Ureter (tissue), 1 donor: ENCODE data around the gene FOXO3. TPM values are rescaled to one million over a fixed set of nuclear protein-coding genes. Genes with fewer than 3 reads are reported as not detected.
"Not testable (repeated sequence)": the region's sequence is repeated elsewhere in the genome, so short reads cannot be mapped to it uniquely, and the experiment has no call there.

Experiments used
- DNase-seq: peaks from one replicate; pipeline ENCODE4 v3.0.0-alpha.2; 2020; ENCODE audit warnings: low spot score
- total RNA-seq: library from RNA; stranded (reverse); gene quantifications from one replicate; pipeline ENCODE4 v1.2.4, GENCODE V29; 2023
- donor health status: DM: yes; HTN: yes; CAD: no.

The FOXO3 gene
- total RNA-seq, 1 donor from 2014 or later = 66.7 TPM

DNA sequence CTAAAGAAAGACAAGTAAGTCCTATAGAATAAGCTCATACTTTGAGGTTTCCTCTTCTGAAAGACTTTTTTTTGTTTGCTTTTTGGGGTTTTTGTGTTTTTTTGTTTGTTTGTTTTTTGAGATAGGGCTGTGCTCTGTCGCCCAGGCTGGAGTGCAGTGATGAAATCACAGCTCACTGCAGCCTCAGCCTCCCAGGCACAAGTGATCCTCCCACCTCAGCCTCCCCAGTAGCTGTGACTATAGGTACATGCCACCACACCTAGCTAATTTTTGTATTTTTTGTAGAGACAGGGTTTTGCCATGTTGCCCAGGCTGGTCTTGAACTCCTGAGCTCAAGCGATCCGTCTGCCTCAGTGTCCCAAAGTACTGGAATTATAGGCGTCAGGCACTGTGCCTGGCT lies 98.1 kb downstream of the FOXO3 start:
- DNase-seq = not testable (repeated sequence)

- no peak for DNase-seq
Measured at GRCh38 chr6:108660251-108660650, 99.5 kb downstream of the FOXO3 start.

DNA sequence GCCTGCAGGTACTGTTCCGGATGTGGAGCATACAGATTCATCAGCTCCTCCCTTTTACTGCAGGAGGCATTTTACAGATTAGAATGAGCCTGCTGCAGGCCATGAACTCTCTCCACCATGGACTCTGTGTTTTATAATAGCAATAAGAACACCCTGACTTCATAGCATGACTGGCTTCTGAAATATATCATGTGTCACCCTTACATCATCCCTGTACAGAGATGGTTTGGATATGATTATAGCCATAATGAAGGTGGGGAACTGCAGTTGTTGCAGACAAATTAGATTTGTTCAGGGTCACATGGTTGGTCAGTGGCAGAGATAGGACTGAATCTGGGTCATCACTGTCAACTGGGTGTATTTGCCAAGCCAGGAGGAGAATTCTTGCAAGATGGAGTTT lies 100.7 kb downstream of the FOXO3 start:
- no peak for DNase-seq

DNA sequence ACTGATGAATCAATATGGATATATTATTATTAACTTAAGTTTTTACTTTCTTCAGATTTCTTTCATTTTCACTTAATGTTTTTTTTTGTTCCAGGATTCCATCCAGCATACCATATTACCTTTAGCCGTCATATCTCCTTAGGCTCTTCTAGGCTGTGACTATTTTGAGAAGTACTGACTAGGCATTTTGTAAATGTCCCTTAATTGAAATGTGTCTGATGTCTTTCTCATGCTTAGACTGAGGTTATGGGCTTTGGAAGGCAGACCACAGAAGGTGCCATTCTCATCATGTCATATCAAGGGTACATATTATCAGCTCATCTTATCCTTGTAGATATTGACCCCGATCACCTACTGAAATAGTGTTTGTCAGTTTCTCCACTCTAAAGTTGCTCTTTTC lies 101.3 kb downstream of the FOXO3 start:
- no peak for DNase-seq

- no peak for DNase-seq
Measured at GRCh38 chr6:108662702-108663101, 102.0 kb downstream of the FOXO3 start.

DNA sequence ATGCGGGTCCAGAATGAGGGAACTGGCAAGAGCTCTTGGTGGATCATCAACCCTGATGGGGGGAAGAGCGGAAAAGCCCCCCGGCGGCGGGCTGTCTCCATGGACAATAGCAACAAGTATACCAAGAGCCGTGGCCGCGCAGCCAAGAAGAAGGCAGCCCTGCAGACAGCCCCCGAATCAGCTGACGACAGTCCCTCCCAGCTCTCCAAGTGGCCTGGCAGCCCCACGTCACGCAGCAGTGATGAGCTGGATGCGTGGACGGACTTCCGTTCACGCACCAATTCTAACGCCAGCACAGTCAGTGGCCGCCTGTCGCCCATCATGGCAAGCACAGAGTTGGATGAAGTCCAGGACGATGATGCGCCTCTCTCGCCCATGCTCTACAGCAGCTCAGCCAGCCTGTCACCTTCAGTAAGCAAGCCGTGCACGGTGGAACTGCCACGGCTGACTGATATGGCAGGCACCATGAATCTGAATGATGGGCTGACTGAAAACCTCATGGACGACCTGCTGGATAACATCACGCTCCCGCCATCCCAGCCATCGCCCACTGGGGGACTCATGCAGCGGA lies 102.9 kb downstream of the FOXO3 start:
- not testable (repeated sequence) for DNase-seq

DNA sequence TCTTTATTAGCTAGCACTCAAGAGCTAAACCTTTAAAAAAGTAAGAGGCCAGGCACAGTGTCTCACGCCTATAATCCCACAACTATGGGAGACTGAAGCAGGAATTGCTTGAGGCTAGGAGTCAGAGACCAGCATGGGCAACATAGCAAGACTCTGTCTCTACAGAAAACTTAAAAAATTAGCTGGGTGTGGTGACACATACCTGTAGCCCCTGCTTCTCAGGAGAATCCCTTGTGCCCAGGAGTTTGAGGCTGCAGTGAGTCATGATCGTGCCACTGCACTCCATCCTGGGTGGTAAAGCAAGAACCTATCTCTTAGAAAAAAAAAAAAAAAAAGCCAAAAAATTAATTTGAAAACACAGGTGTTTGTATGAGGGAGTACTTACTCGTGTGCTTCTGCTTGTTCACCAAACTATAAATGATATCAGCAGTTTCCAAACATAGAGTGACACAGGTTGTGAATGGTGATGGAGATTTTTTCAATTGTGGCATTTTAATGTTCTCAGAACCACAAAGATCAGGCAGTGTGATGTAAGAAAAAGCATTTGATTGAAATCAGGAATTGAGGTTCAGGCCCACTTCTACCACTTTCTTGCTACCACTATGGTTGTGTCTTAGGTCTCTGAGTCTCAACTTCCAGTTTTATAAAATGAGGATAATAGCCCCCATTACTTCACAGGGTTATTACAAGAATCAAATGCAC lies 104.9 kb downstream of the FOXO3 start:
- no peak for DNase-seq

- DNase-seq = no peak
Measured at GRCh38 chr6:108666656-108667260, 106.0 kb downstream of the FOXO3 start.

GRCh38 chr6:108667993-108668392 lies 107.3 kb downstream of the FOXO3 start:
- no peak for DNase-seq

GRCh38 chr6:108669673-108670072 lies 109.0 kb downstream of the FOXO3 start:
- no peak for DNase-seq

GRCh38 chr6:108671175-108671574 lies 110.5 kb downstream of the FOXO3 start:
- DNase-seq = no peak

DNA sequence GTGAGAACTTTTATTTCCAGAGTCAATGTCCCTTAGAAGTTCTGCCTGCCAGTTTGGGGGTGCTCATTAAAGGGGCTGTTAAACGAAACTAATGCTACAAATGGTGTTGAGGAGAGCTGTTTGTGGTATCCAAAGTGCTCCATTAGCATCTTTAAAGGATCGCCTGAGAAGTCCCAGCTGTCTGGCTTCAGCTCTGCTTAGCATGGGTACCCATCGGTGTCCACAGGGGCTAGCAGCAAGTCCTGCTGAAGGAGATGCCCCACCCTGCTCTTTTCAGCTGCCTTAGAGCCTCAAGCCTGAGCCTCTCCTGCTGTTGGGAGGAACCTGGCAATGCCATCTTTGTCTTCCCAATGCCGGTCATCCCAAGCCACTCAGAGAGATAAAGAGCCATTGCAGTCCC lies 111.1 kb downstream of the FOXO3 start:
- DNase-seq = no peak

- no peak for DNase-seq
Measured at GRCh38 chr6:108672641-108673040, 111.9 kb downstream of the FOXO3 start.

GRCh38 chr6:108673153-108673552 lies 112.4 kb downstream of the FOXO3 start:
- no peak for DNase-seq

- DNase-seq = no peak
Measured at GRCh38 chr6:108673602-108674001, 112.9 kb downstream of the FOXO3 start.

DNA sequence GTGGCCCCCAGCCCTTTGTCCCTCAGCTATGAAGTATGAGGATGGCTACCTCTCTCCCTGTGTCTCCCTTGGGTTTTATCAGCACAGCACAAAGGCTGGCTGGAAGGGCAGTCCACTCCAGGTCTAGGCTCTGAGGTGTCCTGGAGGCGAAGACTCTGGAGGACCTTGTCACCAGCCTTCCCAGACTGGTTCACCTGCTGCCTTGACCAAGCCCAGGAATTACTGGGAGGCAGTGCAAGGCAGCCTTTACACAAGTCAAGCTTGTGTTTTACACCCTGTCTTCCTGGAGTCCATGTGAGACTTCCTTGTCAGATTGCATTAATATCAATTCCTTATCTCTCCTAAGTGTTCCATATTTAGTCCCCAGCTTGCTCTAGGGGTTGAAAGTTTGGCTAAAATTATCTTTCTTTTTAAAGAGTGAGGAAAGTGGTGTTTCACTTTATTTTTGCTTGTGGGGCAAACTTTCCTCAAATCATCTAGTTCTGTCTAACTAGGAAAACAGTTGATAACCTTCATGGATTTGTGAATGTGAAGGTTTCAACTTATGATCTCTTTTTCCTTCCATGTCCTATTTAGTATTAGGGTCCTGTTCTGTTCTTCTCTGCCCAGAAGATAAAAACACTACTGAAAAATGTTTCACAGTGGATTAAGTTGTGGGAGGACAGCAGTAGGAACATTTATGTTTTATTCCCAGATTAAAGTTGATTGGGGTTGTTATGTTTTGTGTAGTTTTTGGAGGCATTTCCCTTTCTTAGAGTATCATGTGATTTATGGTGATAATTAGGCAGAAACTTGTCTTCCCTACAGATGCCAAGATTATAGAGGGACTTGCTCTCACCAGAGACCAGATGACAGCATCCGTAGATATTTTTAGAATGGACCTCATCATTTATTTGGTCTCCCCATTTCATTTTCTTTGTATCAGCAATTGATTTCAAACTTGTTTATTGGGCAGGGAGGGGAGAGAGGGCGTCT lies 114.8 kb downstream of the FOXO3 start:
- no peak for DNase-seq

GRCh38 chr6:108676555-108676954 lies 115.8 kb downstream of the FOXO3 start:
- DNase-seq = no peak

- DNase-seq = no peak
Measured at GRCh38 chr6:108677357-108677756, 116.6 kb downstream of the FOXO3 start.

GRCh38 chr6:108677894-108678293 lies 117.2 kb downstream of the FOXO3 start:
- no peak for DNase-seq

- DNase-seq = not testable (repeated sequence)
Measured at GRCh38 chr6:108680314-108680713, 119.6 kb downstream of the FOXO3 start.

- DNase-seq = not testable (repeated sequence)
Measured at GRCh38 chr6:108681721-108682120, 121.0 kb downstream of the FOXO3 start.
